WTC11 (cell line): ENCODE data around the gene FSD1. TPM values are rescaled to one million over a fixed set of nuclear protein-coding genes. Genes with fewer than 3 reads are reported as not detected.

Source experiments
- ATAC-seq: fragments of 200-7000 bp; cut with Tn5 transposase; 2 replicates; pipeline ENCODE4 v1.10.0; 2021; ENCODE audit warnings: mild to moderate bottlenecking, moderate library complexity
- CTCF ChIA-PET: fragments of 300-600 bp; sonication (Branson Sonifier 250); formaldehyde crosslinking; loops from one replicate; lab custom pipeline; 2021; ENCODE audit warnings: antibody characterized with exemption; lab: Charles Lee
- POLR2A ChIA-PET: fragments of 350-600 bp; sonication (Branson Sonifier 250); formaldehyde crosslinking; loops from one replicate; lab custom pipeline; 2021; ENCODE audit warnings: antibody characterized with exemption; lab: Charles Lee
- DNase-seq: peaks from one replicate; pipeline ENCODE4 v3.0.0; 2021; ENCODE audit warnings: low spot score
- H3K27ac Mint-ChIP-seq: 2 replicates; pipeline ENCODE4 v1.8.0; 2021; ENCODE audit warnings: mixed read lengths
- H3K27me3 Mint-ChIP-seq: 2 replicates; pipeline ENCODE4 v1.8.0; 2021; ENCODE audit warnings: low read depth, mild to moderate bottlenecking, moderate library complexity, mixed read lengths
- H3K36me3 Mint-ChIP-seq: 2 replicates; pipeline ENCODE4 v1.8.0; 2021; ENCODE audit warnings: mixed read lengths
- H3K4me1 Mint-ChIP-seq: 2 replicates; pipeline ENCODE4 v1.8.0; 2022; ENCODE audit warnings: mixed read lengths
- H3K4me3 Mint-ChIP-seq: 2 replicates; pipeline ENCODE4 v1.8.0; 2021; ENCODE audit warnings: mild to moderate bottlenecking, moderate library complexity, mixed read lengths
- H3K9me3 Mint-ChIP-seq: 2 replicates; pipeline ENCODE4 v1.8.0; 2021; ENCODE audit warnings: mixed read lengths
- AFF4 ChIP-seq: sonication (generic); formaldehyde crosslinking; IDR thresholded peaks from 2 replicates; pipeline ENCODE4 v1.8.1; 2023; ENCODE audit warnings: mild to moderate bottlenecking, missing genetic modification reagents, borderline replicate concordance
- ATF6 ChIP-seq: sonication (generic); formaldehyde crosslinking; IDR thresholded peaks from 2 replicates; pipeline ENCODE4 v1.8.1; 2023; ENCODE audit warnings: mild to moderate bottlenecking, missing genetic modification reagents
- FOXP4 ChIP-seq: sonication (generic); formaldehyde crosslinking; IDR thresholded peaks from 2 replicates; pipeline ENCODE4 v1.8.0; 2022; ENCODE audit warnings: mild to moderate bottlenecking, missing genetic modification reagents
- IRF1 ChIP-seq: sonication (generic); formaldehyde crosslinking; IDR thresholded peaks from 2 replicates; pipeline ENCODE4 v1.8.0; 2023; ENCODE audit warnings: missing genetic modification reagents
- JUN ChIP-seq: sonication (generic); formaldehyde crosslinking; IDR thresholded peaks from 2 replicates; pipeline ENCODE4 v1.8.0; 2023; ENCODE audit warnings: mild to moderate bottlenecking, missing genetic modification reagents
- MAX ChIP-seq: sonication (generic); formaldehyde crosslinking; IDR thresholded peaks from 2 replicates; pipeline ENCODE4 v1.8.0; 2022; ENCODE audit warnings: mild to moderate bottlenecking, missing genetic modification reagents
- NR3C1 ChIP-seq: sonication (generic); formaldehyde crosslinking; conservative IDR thresholded peaks from 2 replicates; pipeline ENCODE4 v1.8.1; 2023; ENCODE audit warnings: low read depth, mild to moderate bottlenecking, missing genetic modification reagents
- SOX15 ChIP-seq: fragments of 250-450 bp; sonication (Bioruptor Pico); IDR thresholded peaks from 2 replicates; pipeline ENCODE4 v1.9.0; 2021; ENCODE audit warnings: mild to moderate bottlenecking
- STAT6 ChIP-seq: sonication (generic); formaldehyde crosslinking; conservative IDR thresholded peaks from 2 replicates; pipeline ENCODE4 v1.8.1; 2023; ENCODE audit warnings: mild to moderate bottlenecking, low read depth, missing genetic modification reagents, moderate library complexity
- TEAD4 ChIP-seq: sonication (generic); formaldehyde crosslinking; IDR thresholded peaks from 2 replicates; pipeline ENCODE4 v1.8.0; 2022; ENCODE audit warnings: mild to moderate bottlenecking, missing genetic modification reagents
- ZNF121 ChIP-seq: sonication (generic); formaldehyde crosslinking; IDR thresholded peaks from 2 replicates; pipeline ENCODE4 v1.8.0; 2023; ENCODE audit warnings: missing genetic modification reagents
- ZNF396 ChIP-seq: fragments of 250-450 bp; sonication (Bioruptor Pico); IDR thresholded peaks from 2 replicates; pipeline ENCODE4 v1.8.0; 2021; ENCODE audit warnings: mild to moderate bottlenecking, moderate library complexity, borderline replicate concordance
- ZNF423 ChIP-seq: fragments of 250-450 bp; sonication (Bioruptor Pico); IDR thresholded peaks from 2 replicates; pipeline ENCODE4 v2.1.2; 2022; ENCODE audit warnings: mild to moderate bottlenecking, moderate library complexity
- total RNA-seq: library from RNA; stranded (reverse); gene quantifications from 3 replicates; pipeline ENCODE4 v1.2.3, GENCODE V29; 2021

The FSD1 gene
- total RNA-seq, 1 experiment from 2014 or later = 61.3 TPM

GRCh38 chr19:4267901-4268815 is 36.2 kb upstream of the FSD1 start:
- POLR2A ChIA-PET = interaction anchor here (0.6 to 1.7 kb wide), 8 partner anchors 75 to 1007 kb away, joined by 3 to 16 read pairs (median 6); partner anchors contain the start of gene MPND
- DNase-seq = no peak
- Mint-ChIP-seq H3K36me3 (peaks cover 17% of the 10 kb centered on the region), H3K4me3 (no peak overlapping the region), H3K27me3 (no peaks in the 10 kb centered on the region)
- CTCF ChIA-PET = interaction anchor here (0.6 to 4.5 kb wide), 48 partner anchors 12 to 1151 kb away, joined by 3 to 187 read pairs (median 12); partner anchors contain the start of genes CHAF1A, EBI3, FSD1 and MPND
- no peak for TF ChIP-seq FOXP4 (CRISPR knock-in tag)
- TF ChIP-seq ZNF121 (CRISPR knock-in tag) = peak; percentile 49; the same call in 1 of the 2 replicates
- TF ChIP-seq, all 79 proteins: peak for 1
- no peaks in the 10 kb centered on the region; the same call in 1 of the 2 replicates for H3K4me1 Mint-ChIP-seq
- H3K27ac Mint-ChIP-seq = no peak overlapping the region
- ATAC-seq = no peak
- H3K9me3 Mint-ChIP-seq = no peaks in the 10 kb centered on the region

GRCh38 chr19:4268816-4269430 is 35.5 kb upstream of the FSD1 start:
- H3K27me3 Mint-ChIP-seq = no peaks in the 10 kb centered on the region
- ATAC-seq = no peak
- H3K4me1 Mint-ChIP-seq = no peaks in the 10 kb centered on the region; the same call in 1 of the 2 replicates
- ChIA-PET CTCF (interaction anchor here (2.2 to 4.5 kb wide), 12 partner anchors 11 to 177 kb away, joined by 10 to 187 read pairs (median 46); partner anchors contain the start of genes EBI3, FSD1, MPND and SHD), POLR2A (interaction anchor here (0.6 to 0.7 kb wide), 2 partner anchors 74 to 117 kb away, joined by 3 read pairs; no protein-coding TSS in a partner anchor)
- no peak overlapping the region for H3K27ac Mint-ChIP-seq
- no peak for TF ChIP-seq SOX15 (CRISPR knock-in tag)
- TF ChIP-seq STAT6 = no peak
- no peak for TF ChIP-seq TEAD4 (CRISPR knock-in tag)
- no peak for TF ChIP-seq IRF1 (CRISPR knock-in tag)
- no peak for TF ChIP-seq JUN (CRISPR knock-in tag)
- no peak for TF ChIP-seq ZNF396 (CRISPR knock-in tag)
- TF ChIP-seq AFF4 (CRISPR knock-in tag) = no peak
- TF ChIP-seq ZNF423 (CRISPR knock-in tag) = no peak
- TF ChIP-seq NR3C1 (CRISPR knock-in tag) = no peak
- no peak for TF ChIP-seq MAX
- TF ChIP-seq ATF6 = no peak
- H3K36me3 Mint-ChIP-seq = peaks cover 17% of the 10 kb centered on the region
- H3K4me3 Mint-ChIP-seq = no peak overlapping the region
- no peaks in the 10 kb centered on the region for H3K9me3 Mint-ChIP-seq
- no peak for DNase-seq
